WERI-Rb-1 (cell line): ENCODE measurements around the gene GPR153.
"Not testable (repeated sequence)": the region's sequence is repeated elsewhere in the genome, so short reads cannot be mapped to it uniquely, and the experiment has no call there.

Source experiments
- DNase-seq: peaks from one replicate; pipeline ENCODE4 v3.0.0-alpha.2; 2020
- H3K27ac ChIP-seq: fragments of 250-450 bp; sonication (Bioruptor Pico); 2 replicates; pipeline ENCODE4 v1.5.1; 2020; ENCODE audit warnings: mild to moderate bottlenecking, moderate library complexity
- H3K27me3 ChIP-seq: fragments of 250-450 bp; sonication (Bioruptor Pico); 2 replicates; pipeline ENCODE4 v1.5.1; 2021; ENCODE audit warnings: mild to moderate bottlenecking, low read depth, moderate library complexity; ENCODE audit not compliant: insufficient read depth, severe bottlenecking
- H3K36me3 ChIP-seq: fragments of 250-450 bp; sonication (Bioruptor Pico); 2 replicates; pipeline ENCODE4 v1.5.1; 2020; ENCODE audit warnings: mild to moderate bottlenecking, moderate library complexity
- H3K4me3 ChIP-seq: 2 replicates; pipeline ENCODE4 v1.5.1; 2011; ENCODE audit warnings: low read depth, mild to moderate bottlenecking, control low read depth, low read length
- H3K9me3 ChIP-seq: fragments of 250-450 bp; sonication (Bioruptor Pico); 2 replicates; pipeline ENCODE4 v1.5.1; 2021; ENCODE audit warnings: mild to moderate bottlenecking, moderate library complexity; ENCODE audit not compliant: severe bottlenecking
- CTCF ChIP-seq: IDR thresholded peaks from 2 replicates; pipeline ENCODE4 v1.5.1; 2011; ENCODE audit warnings: low read depth, mild to moderate bottlenecking, control low read depth, inconsistent platforms, low read length

GPR153 gene

GRCh38 chr1:6260961-6261614 is at the start of gene GPR153:
Gene GPR153 (minus strand): TSS chr1:6261098. CDS start chr1:6254905, 6,193 bp downstream.
- Histone ChIP-seq H3K4me3 (peak within 1 kb of the TSS; percentile 75), H3K36me3 (peaks cover 4% of the 10 kb centered on the region), H3K27me3 (no peaks in the 10 kb centered on the region), H3K9me3 (no peaks in the 10 kb centered on the region), H3K27ac (peak within 1 kb of the TSS; percentile 65)
- TF ChIP-seq CTCF = no peak
- DNase-seq = peak; percentile 53

- Histone ChIP-seq H3K27ac (no peak overlapping the region), H3K36me3 (peaks cover 21% of the 10 kb centered on the region), H3K4me3 (no peak overlapping the region), H3K27me3 (no peaks in the 10 kb centered on the region), H3K9me3 (no peaks in the 10 kb centered on the region)
- DNase-seq = no peak
- TF ChIP-seq CTCF = no peak
Measured at GRCh38 chr1:6310116-6310848, 49.4 kb upstream of the GPR153 start.

DNA sequence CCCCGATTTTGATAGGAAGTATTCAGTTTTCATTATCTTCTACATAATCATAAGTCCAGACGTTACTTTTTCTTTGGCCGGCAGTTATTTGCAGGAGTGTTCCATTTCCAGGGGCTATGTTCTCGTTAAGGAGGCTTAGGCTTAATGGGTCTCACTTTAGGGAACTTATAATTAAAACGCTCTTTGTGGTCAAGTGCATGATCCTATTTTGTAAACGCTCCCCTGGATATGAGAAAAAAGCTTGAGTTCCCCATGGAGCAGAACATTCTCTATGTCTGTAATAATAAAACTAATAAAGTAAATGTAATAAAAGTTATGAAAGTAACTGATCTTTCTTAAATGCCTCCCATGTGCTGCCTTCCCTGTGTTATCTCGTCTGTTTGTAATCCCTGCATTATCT is 48.7 kb upstream of the GPR153 start:
- H3K36me3 ChIP-seq = peaks cover 18% of the 10 kb centered on the region

DNA sequence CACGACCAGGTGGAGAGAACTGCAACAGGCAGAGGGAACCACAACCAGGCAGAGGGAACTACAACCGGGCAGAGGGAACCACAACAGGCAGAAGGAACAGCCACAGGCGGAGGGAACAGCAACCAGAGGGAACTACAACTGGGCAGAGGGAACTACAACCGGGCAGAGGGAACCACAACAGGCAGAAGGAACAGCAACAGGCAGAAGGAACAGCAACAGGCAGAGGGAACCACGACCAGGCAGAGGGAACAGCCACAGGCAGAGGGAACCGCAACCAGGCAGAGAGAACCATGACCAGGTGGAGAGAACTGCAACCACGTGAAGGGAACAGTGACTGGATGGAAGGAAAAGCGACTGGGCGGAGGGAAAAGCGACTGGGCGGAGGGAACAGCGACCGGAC is 47.6 kb upstream of the GPR153 start:
- no peaks in the 10 kb centered on the region for H3K9me3 ChIP-seq
- no peak for DNase-seq
- no peak overlapping the region for H3K4me3 ChIP-seq
- no peak for TF ChIP-seq CTCF
- H3K27ac ChIP-seq = no peak overlapping the region
- no peaks in the 10 kb centered on the region for H3K27me3 ChIP-seq
- H3K36me3 ChIP-seq = peaks cover 21% of the 10 kb centered on the region

More for the DNA sequence above, 48.7 kb upstream of the GPR153 start:
- no peak for DNase-seq
- no peak for TF ChIP-seq CTCF
- no peaks in the 10 kb centered on the region for H3K9me3 ChIP-seq
- H3K4me3 ChIP-seq = no peak overlapping the region
- no peaks in the 10 kb centered on the region for H3K27me3 ChIP-seq
- no peak overlapping the region for H3K27ac ChIP-seq

GRCh38 chr1:6307682-6308081 is 46.8 kb upstream of the GPR153 start:
- not testable (repeated sequence) for H3K4me3 ChIP-seq, DNase-seq, H3K9me3 ChIP-seq, H3K27me3 ChIP-seq, H3K27ac ChIP-seq
- H3K36me3 ChIP-seq = peaks cover 21% of the 10 kb centered on the region

DNA sequence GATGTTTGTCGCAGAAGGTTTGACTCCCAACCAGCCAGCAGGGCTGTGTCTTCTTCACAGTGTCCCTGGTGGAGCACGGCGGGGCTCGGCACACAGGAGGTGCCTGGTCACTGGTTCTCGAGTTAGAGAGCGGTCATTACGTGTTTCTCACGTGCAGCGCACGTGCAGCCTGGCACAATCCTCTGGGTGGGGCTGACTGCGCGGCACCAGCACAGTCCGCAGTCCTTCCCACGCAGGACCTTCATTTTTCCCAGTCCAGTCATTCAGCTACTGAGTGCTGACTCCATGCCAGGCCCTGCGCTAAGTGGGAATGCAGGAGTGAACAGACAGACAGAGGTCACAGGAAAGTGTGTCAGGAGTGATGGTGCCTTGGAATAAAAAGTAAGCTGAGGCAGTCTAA is 46.2 kb upstream of the GPR153 start:
- Histone ChIP-seq H3K36me3 (peaks cover 21% of the 10 kb centered on the region), H3K27me3 (no peaks in the 10 kb centered on the region), H3K4me3 (no peak overlapping the region), H3K27ac (no peak overlapping the region), H3K9me3 (no peaks in the 10 kb centered on the region)
- no peak for TF ChIP-seq CTCF
- DNase-seq = no peak
